Stomach (tissue), 4 donors: Measurements from ENCODE around the gene CACNA2D3.

Source experiments
- EP300 ChIP-seq: sonication (generic); formaldehyde crosslinking; IDR thresholded peaks from one replicate; pipeline ENCODE4 v1.6.1; 2017; ENCODE audit warnings: antibody characterized with exemption
- POLR2A ChIP-seq, 4 donors: fragments of 450-650 bp; IDR thresholded peaks; one replicate each; pipeline ENCODE4 v1.6.1; 2016; ENCODE audit warnings: antibody characterized with exemption in 4 of 4, control low read depth in 2 of 4, mild to moderate bottlenecking in 1 of 4, moderate library complexity in 1 of 4
- POLR2AphosphoS5 ChIP-seq, 3 donors: sonication (generic); formaldehyde crosslinking; IDR thresholded peaks; one replicate each; pipeline ENCODE4 v1.6.1; 2016; ENCODE audit warnings: antibody characterized with exemption in 3 of 3
- TF ChIP-seq, protein P1 (sequence below), 7 experiments: fragments of 450-650 bp in 4 of 7; fragments of 200-600 bp in 3 of 7; sonication (generic) in 3 of 7; IDR thresholded peaks; one replicate each; pipeline ENCODE4 v1.5.1; 2016 to 2019; ENCODE audit warnings: antibody characterized with exemption in 7 of 7, control low read depth in 2 of 7, mild to moderate bottlenecking in 1 of 7

DNA sequence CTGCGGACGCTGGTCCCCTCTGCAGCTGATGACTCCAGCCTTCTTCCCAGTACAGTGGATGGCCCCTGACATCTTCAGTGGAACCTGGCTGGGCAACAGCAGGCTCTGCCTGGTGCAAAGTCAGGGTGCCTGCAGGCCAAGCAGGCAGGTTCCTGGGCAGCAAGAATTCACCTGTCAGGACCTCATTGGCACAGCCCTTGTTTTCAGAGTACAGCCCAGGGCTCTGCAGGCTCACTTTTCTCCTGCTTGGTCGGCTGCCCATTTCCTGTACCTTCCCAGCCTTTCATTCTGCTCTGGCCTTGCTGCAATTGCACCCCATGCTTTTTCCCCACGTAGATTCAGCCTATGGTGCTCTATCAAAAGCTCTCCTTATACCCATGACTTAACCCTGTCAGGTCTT lies 749.5 kb downstream of the CACNA2D3 start:
- TF ChIP-seq, protein P1, sequence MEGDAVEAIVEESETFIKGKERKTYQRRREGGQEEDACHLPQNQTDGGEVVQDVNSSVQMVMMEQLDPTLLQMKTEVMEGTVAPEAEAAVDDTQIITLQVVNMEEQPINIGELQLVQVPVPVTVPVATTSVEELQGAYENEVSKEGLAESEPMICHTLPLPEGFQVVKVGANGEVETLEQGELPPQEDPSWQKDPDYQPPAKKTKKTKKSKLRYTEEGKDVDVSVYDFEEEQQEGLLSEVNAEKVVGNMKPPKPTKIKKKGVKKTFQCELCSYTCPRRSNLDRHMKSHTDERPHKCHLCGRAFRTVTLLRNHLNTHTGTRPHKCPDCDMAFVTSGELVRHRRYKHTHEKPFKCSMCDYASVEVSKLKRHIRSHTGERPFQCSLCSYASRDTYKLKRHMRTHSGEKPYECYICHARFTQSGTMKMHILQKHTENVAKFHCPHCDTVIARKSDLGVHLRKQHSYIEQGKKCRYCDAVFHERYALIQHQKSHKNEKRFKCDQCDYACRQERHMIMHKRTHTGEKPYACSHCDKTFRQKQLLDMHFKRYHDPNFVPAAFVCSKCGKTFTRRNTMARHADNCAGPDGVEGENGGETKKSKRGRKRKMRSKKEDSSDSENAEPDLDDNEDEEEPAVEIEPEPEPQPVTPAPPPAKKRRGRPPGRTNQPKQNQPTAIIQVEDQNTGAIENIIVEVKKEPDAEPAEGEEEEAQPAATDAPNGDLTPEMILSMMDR (IDR thresholded peaks at IDR 0.05) = no peak
- TF ChIP-seq POLR2AphosphoS5 (IDR thresholded peaks at IDR 0.05) = no peak
- TF ChIP-seq POLR2A (IDR thresholded peaks at IDR 0.05) = no peak
- TF ChIP-seq EP300 = no peak
